ENCODE results near the gene CAST.

Gene CAST

DNA sequence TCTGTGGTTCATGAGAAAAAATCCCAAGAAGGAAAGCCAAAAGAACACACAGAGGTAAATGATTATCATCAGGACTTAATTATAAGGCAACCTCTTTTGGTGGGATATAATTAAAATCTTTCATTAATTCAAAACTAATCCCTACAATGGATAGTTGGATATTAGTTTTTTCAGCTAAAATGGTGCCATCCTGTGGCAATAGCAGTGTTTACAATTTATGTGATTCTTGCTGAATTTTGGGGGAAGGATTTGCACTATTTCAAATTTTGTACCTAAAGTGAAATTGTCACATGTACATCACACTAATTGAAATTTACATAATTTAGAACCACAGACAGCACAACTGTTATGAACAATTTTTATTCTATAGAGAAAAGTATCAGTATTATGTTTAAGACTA, 67.0 kb downstream of the CAST start:
- Histone ChIP-seq H3K36me3 (ENCODE audit: control insufficient read depth, insufficient read depth, low read length) (no peaks in the 10 kb centered on the region), H3K27ac (ENCODE audit: low read length) (no peak overlapping the region), H3K4me1 (ENCODE audit: control insufficient read depth, insufficient read depth, low read length) (no peaks in the 10 kb centered on the region), H3K27me3 (ENCODE audit: control insufficient read depth, insufficient read depth, low read length) (no peaks in the 10 kb centered on the region), H3K9me3 (ENCODE audit: control insufficient read depth, insufficient read depth, low read length) (no peaks in the 10 kb centered on the region), H3K4me3 (ENCODE audit: low read length) (no peak overlapping the region)
- no peak for DNase-seq (ENCODE audit: low read depth, low spot score)

DNA sequence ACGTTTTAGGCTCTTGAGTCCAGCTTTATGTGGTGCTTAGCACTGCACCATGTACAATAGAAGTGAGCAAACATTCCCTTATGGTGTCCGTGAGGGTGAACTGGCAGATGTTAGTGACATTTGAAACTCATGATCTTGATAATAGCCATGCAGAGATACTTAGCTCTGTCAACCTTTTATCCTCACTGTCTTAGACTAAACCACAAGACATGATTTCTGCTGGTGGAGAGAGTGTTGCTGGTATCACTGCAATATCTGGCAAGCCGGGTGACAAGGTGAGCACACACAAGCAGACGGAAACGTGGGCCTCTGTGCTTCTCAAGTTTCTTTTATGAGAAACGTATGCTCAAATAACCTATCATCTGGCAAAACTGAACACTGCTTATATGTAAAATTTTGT, 68.4 kb downstream of the CAST start:
- H3K27ac ChIP-seq (ENCODE audit: low read length), result no peak overlapping the region
- H3K4me1 ChIP-seq (ENCODE audit: control insufficient read depth, insufficient read depth, low read length), result peaks cover 2% of the 10 kb centered on the region; the same call in 1 of the 2 replicates
- DNase-seq (ENCODE audit: low read depth, low spot score), result no peak
- no peaks in the 10 kb centered on the region for H3K9me3 ChIP-seq (ENCODE audit: control insufficient read depth, insufficient read depth, low read length)
- H3K36me3 ChIP-seq (ENCODE audit: control insufficient read depth, insufficient read depth, low read length), result no peaks in the 10 kb centered on the region
- H3K4me3 ChIP-seq (ENCODE audit: low read length), result no peak overlapping the region
- H3K27me3 ChIP-seq (ENCODE audit: control insufficient read depth, insufficient read depth, low read length), result no peaks in the 10 kb centered on the region
- no CpG with 5 or more reads among the region's 6 CpGs for WGBS (ENCODE audit: insufficient coverage, insufficient read length)

DNA sequence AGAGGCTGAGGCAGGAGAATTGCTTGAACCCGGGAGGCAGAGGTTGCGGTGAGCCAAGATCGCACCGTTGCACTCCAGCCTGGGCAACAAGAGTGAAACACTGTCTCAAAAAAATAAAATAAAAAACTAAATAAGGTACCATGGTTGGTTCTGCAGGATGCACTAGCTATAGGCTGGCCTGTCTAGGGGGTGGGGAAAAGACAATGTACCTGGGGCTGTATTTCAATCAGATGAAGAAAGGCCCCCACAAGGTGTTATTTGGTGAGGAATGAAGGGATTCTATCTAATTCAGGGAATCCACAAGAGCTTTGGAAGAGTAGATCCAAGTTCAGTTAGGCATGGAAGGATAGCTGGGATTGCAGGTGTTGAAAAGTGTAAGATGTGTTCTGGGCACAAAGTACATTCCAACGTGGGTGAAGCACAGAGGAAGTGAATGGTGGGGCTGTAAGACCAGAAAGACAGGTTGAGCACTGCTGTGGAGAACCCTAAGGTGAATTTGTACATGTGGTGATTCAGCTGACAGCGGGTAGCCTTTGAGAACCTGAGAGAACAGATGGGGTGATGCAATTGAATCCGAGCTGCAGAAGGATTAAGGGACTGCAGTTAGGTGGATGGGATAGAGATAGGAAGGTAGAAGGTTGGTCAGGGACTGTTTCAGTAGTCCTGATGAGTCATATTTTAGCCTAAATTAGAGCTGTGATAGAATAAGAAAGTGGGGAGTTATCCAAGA, 71.8 kb downstream of the CAST start:
- H3K36me3 ChIP-seq (ENCODE audit: control insufficient read depth, insufficient read depth, low read length), result no peaks in the 10 kb centered on the region
- no CpG with 5 or more reads among the region's 7 CpGs for WGBS (ENCODE audit: insufficient coverage, insufficient read length)
- H3K27me3 ChIP-seq (ENCODE audit: control insufficient read depth, insufficient read depth, low read length), result no peaks in the 10 kb centered on the region
- H3K9me3 ChIP-seq (ENCODE audit: control insufficient read depth, insufficient read depth, low read length), result no peaks in the 10 kb centered on the region
- H3K27ac ChIP-seq (ENCODE audit: low read length), result no peak overlapping the region
- H3K4me1 ChIP-seq (ENCODE audit: control insufficient read depth, insufficient read depth, low read length), result peaks cover 2% of the 10 kb centered on the region; the same call in 1 of the 2 replicates
- DNase-seq (ENCODE audit: low read depth, low spot score), result no peak
- H3K4me3 ChIP-seq (ENCODE audit: low read length), result no peak overlapping the region

DNA sequence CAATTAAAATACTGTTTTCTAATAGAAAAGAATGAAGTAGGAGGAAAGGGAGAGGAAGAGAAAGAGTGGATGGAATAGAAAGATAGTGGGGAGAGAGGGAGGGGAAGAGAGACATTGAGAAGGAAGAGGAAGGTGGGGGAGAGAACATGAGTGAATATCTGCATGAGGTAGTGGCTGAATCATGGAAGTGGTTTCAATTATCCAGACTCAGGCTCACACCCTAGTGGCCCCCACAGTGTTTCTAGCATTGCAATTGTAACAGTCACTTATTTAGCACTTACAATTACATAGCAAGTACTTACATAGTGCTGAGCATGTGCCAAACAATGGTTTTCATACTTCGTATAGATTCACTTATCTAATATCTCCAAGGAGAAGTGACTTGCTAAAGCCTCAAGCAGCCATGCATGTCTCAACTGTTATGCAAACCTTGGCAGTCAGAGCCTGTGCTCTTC, 72.7 kb downstream of the CAST start:
- no peak overlapping the region for H3K4me3 ChIP-seq (ENCODE audit: low read length)
- no CpG with 5 or more reads among the region's 1 CpG for whole genome bisulfite sequencing (ENCODE audit: insufficient coverage, insufficient read length)
- no peaks in the 10 kb centered on the region for H3K36me3 ChIP-seq (ENCODE audit: control insufficient read depth, insufficient read depth, low read length)
- peaks cover 2% of the 10 kb centered on the region; the same call in 1 of the 2 replicates for H3K4me1 ChIP-seq (ENCODE audit: control insufficient read depth, insufficient read depth, low read length)
- no peaks in the 10 kb centered on the region for H3K27me3 ChIP-seq (ENCODE audit: control insufficient read depth, insufficient read depth, low read length)
- no peaks in the 10 kb centered on the region for H3K9me3 ChIP-seq (ENCODE audit: control insufficient read depth, insufficient read depth, low read length)
- H3K27ac ChIP-seq (ENCODE audit: low read length), result no peak overlapping the region
- no peak for DNase-seq (ENCODE audit: low read depth, low spot score)

DNA sequence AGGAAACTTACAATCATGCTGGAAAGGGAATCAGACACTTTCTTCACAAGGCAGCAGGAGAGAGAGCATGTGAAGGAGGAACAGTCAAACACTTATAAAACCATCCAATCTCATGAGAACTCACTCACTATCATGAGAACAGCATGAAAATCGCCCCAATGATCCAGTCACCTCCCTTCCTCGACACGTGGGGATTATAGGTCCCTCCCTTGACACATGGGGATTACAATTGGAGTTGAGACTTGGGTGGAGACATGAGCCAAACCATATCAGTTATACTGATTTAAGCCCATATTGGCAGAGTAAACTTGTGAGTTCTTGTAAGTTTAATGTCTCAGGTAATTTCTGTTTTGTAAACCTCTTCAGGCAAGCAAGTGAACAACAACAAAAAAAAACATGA, 74.8 kb downstream of the CAST start:
- Histone ChIP-seq H3K27me3 (ENCODE audit: control insufficient read depth, insufficient read depth, low read length) (no peaks in the 10 kb centered on the region), H3K27ac (ENCODE audit: low read length) (no peak overlapping the region), H3K9me3 (ENCODE audit: control insufficient read depth, insufficient read depth, low read length) (no peaks in the 10 kb centered on the region), H3K36me3 (ENCODE audit: control insufficient read depth, insufficient read depth, low read length) (no peaks in the 10 kb centered on the region), H3K4me3 (ENCODE audit: low read length) (no peak overlapping the region), H3K4me1 (ENCODE audit: control insufficient read depth, insufficient read depth, low read length) (peaks cover 2% of the 10 kb centered on the region; the same call in 1 of the 2 replicates)
- no CpG with 5 or more reads among the region's 3 CpGs for WGBS (ENCODE audit: insufficient coverage, insufficient read length)
- no peak for DNase-seq (ENCODE audit: low read depth, low spot score)

DNA sequence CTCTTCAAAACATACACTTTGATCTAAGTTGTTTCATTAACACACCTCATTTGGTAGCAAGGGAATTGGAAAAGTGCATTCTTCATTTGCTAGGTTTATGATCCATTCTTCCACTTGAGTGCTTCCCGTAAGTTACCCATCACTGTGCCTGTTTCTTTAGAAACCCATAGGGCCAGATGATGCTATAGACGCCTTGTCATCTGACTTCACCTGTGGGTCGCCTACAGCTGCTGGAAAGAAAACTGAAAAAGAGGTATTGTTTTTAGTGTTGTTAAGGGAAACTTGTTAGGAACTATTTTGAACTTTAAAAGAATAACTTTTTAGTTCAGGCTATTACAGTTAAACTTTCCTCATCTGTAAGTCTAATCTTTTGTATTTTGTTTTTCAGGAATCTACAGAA, 78.9 kb downstream of the CAST start:
- Histone ChIP-seq H3K9me3 (ENCODE audit: control insufficient read depth, insufficient read depth, low read length) (no peaks in the 10 kb centered on the region), H3K27me3 (ENCODE audit: control insufficient read depth, insufficient read depth, low read length) (no peaks in the 10 kb centered on the region), H3K4me3 (ENCODE audit: low read length) (no peak overlapping the region), H3K4me1 (ENCODE audit: control insufficient read depth, insufficient read depth, low read length) (0 out of 2 replicates have a peak, but pooled peaks cover 2% of the 10 kb centered on the region), H3K27ac (ENCODE audit: low read length) (no peak overlapping the region), H3K36me3 (ENCODE audit: control insufficient read depth, insufficient read depth, low read length) (0 out of 2 replicates have a peak, but pooled peaks cover 2% of the 10 kb centered on the region)
- WGBS (ENCODE audit: insufficient coverage, insufficient read length), result no CpG with 5 or more reads among the region's 3 CpGs
- DNase-seq (ENCODE audit: low read depth, low spot score), result no peak

DNA sequence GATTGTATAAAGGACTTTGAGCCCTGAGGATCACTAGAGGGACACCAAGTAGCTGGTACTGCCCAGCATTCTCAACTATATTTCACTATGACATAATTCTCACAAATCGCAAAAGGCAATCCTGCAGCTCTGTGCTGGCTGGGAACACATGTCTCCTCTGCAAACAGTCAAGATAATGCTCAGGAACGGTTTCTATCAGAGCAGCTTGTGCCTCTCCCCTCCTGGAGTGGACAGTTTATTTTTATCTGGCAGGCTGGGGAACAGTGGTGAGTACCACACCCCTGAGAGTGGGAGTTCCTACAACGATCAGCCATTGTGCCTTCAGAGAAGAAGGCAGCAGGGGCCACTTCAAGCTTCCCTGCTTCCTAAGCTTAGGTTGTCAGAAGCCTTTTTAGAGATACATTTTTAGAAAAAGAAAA, 79.7 kb downstream of the CAST start:
- Histone ChIP-seq H3K36me3 (ENCODE audit: control insufficient read depth, insufficient read depth, low read length) (0 out of 2 replicates have a peak, but pooled peaks cover 2% of the 10 kb centered on the region), H3K9me3 (ENCODE audit: control insufficient read depth, insufficient read depth, low read length) (no peaks in the 10 kb centered on the region), H3K4me1 (ENCODE audit: control insufficient read depth, insufficient read depth, low read length) (0 out of 2 replicates have a peak, but pooled peaks cover 2% of the 10 kb centered on the region), H3K27me3 (ENCODE audit: control insufficient read depth, insufficient read depth, low read length) (no peaks in the 10 kb centered on the region), H3K4me3 (ENCODE audit: low read length) (no peak overlapping the region), H3K27ac (ENCODE audit: low read length) (no peak overlapping the region)
- no peak for DNase-seq (ENCODE audit: low read depth, low spot score)
- no CpG with 5 or more reads among the region's 3 CpGs for WGBS (ENCODE audit: insufficient coverage, insufficient read length)

DNA sequence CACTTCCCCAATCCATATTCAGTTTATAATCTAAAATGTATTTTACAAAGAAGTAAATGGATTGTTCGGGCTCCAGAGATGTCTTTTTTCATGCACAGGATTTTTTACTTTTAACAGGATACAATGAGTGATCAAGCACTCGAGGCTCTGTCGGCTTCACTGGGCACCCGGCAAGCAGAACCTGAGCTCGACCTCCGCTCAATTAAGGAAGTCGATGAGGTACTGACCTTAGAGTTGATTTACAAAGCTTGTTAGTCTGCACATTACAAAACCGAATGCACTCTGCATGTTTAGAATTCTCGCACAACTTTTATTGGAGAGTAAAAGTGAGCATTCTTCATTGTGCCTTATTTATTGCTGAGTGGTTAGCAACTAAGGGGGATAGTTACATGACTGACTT, 80.4 kb downstream of the CAST start:
- Histone ChIP-seq H3K27ac (ENCODE audit: low read length) (no peak overlapping the region), H3K4me3 (ENCODE audit: low read length) (no peak overlapping the region), H3K4me1 (ENCODE audit: control insufficient read depth, insufficient read depth, low read length) (0 out of 2 replicates have a peak, but pooled peaks cover 2% of the 10 kb centered on the region), H3K9me3 (ENCODE audit: control insufficient read depth, insufficient read depth, low read length) (no peaks in the 10 kb centered on the region), H3K27me3 (ENCODE audit: control insufficient read depth, insufficient read depth, low read length) (no peaks in the 10 kb centered on the region), H3K36me3 (ENCODE audit: control insufficient read depth, insufficient read depth, low read length) (0 out of 2 replicates have a peak, but pooled peaks cover 2% of the 10 kb centered on the region)
- no peak for DNase-seq (ENCODE audit: low read depth, low spot score)
- no CpG with 5 or more reads among the region's 9 CpGs for WGBS (ENCODE audit: insufficient coverage, insufficient read length)

DNA sequence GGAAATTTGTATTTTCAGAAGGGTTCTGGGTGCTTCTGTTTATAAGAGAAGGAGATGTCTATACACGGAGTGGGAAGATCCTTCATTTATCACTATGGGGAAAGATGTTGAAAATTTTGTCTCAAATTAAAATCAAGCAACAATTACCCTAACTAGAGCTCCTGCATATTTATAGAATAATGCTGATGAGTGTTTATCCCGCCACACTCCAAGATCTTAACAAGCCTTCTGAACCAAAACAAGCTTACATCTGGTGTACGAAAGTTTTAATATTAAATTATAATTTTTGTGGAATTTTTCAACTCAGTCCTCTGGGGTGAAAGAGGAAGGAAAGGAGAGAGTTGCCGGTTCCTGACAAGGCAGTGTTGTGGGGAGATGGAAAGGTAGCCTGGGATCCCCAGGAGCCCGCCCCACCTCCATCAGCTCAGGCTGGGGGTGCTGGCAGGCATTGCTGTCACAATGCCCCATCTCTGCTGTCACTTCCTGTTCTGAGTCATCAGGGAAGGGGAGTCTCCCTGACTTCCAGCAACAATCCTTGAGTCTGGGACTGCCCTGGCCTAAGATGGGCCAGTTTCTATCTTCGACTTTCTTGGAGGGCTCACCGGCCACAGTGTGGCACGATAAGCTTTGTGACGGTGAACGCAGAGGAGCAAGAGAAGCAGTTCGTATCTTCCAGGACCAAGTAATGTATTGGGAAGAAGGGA, 81.0 kb downstream of the CAST start:
- H3K27me3 ChIP-seq (ENCODE audit: control insufficient read depth, insufficient read depth, low read length), result no peaks in the 10 kb centered on the region
- H3K4me3 ChIP-seq (ENCODE audit: low read length), result no peak overlapping the region
- WGBS (ENCODE audit: insufficient coverage, insufficient read length), result no CpG with 5 or more reads among the region's 11 CpGs
- DNase-seq (ENCODE audit: low read depth, low spot score), result no peak
- H3K27ac ChIP-seq (ENCODE audit: low read length), result no peak overlapping the region
- H3K9me3 ChIP-seq (ENCODE audit: control insufficient read depth, insufficient read depth, low read length), result no peaks in the 10 kb centered on the region
- H3K36me3 ChIP-seq (ENCODE audit: control insufficient read depth, insufficient read depth, low read length), result 0 out of 2 replicates have a peak, but pooled peaks cover 2% of the 10 kb centered on the region
- 0 out of 2 replicates have a peak, but pooled peaks cover 2% of the 10 kb centered on the region for H3K4me1 ChIP-seq (ENCODE audit: control insufficient read depth, insufficient read depth, low read length)

DNA sequence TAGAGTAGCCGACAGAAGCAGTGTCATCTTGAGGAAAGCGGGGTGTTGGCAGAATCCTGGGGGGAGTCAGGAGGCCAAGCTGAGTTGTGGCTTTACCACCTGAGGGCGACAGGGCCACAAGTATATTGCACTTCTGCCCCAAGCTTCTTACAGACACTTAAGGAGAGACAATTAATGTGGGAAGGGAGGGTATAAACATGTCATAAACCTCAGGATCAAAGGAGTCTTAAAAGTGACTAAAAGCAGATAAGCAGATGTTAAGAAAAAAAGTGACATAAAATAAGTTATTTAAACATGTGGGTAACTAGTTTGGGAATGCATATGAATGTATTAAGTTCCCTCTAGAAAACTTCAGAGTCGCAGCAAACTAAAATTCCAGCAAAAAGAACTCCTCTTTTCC, 81.6 kb downstream of the CAST start:
- 0 out of 2 replicates have a peak, but pooled peaks cover 2% of the 10 kb centered on the region for H3K4me1 ChIP-seq (ENCODE audit: control insufficient read depth, insufficient read depth, low read length)
- no peak for DNase-seq (ENCODE audit: low read depth, low spot score)
- no peaks in the 10 kb centered on the region for H3K27me3 ChIP-seq (ENCODE audit: control insufficient read depth, insufficient read depth, low read length)
- no peaks in the 10 kb centered on the region for H3K9me3 ChIP-seq (ENCODE audit: control insufficient read depth, insufficient read depth, low read length)
- H3K4me3 ChIP-seq (ENCODE audit: low read length), result no peak overlapping the region
- no CpG with 5 or more reads among the region's 4 CpGs for WGBS (ENCODE audit: insufficient coverage, insufficient read length)
- no peak overlapping the region for H3K27ac ChIP-seq (ENCODE audit: low read length)
- 0 out of 2 replicates have a peak, but pooled peaks cover 2% of the 10 kb centered on the region for H3K36me3 ChIP-seq (ENCODE audit: control insufficient read depth, insufficient read depth, low read length)

All from iPS DF 6.9 (cell line).